ENCODE data around the gene SLMAP. TPM values are rescaled to one million over a fixed set of nuclear protein-coding genes. Genes with fewer than 3 reads are reported as not detected.
A peak's percentile ranks its signal among the peaks of the same experiment; 100 is the strongest.

SLMAP gene
- total and polyA plus RNA-seq, 2 of the 13 experiments (the other 11 are each of a cell fraction or from before 2014, with no cell fraction given) = 24.0 to 48.3 TPM

DNA sequence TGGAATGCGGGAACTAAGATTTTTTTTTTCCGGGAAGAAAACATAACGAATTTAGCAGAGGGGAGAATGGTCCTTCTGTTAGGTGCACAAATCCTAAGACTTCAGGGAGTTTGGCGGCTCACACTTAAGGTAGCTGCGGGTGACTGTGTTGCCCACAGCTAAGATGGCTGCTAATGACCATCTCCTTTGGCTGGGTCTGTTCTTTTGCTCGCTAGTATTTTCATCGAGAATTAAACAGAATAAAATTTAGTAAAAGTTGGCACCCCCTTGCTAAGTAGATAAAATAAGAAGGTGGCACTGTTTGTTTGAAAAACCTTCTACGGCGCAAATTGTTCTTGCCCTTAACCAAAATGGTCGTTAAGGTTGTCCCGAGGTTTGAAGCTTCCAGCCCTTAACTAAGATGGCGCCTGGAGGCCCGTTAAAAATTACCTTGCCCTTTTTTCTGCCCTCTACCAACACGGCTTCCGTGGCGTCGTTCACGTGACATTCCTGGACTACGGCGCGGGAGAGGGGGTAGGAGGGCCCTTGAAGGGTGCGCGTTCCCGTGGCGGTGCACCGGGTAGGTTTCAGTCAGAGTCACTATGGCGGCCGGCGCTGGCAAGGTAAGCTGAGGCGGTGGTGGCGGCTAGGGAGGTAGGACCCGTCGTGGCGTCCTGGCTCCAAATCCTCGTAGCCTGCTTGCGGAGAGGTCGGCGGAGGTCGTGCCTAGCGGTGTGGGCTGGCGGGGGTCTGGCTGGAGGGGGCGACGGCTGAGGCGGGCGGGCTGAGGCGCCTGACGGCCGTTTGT lies at the start of gene SLMAP (continued):
- TF ChIP-seq, protein P1, sequence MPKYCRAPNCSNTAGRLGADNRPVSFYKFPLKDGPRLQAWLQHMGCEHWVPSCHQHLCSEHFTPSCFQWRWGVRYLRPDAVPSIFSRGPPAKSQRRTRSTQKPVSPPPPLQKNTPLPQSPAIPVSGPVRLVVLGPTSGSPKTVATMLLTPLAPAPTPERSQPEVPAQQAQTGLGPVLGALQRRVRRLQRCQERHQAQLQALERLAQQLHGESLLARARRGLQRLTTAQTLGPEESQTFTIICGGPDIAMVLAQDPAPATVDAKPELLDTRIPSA (CRISPR knock-in tag; IDR thresholded peaks at IDR 0.05; ENCODE audit: borderline replicate concordance) = no peak
- TF ChIP-seq, protein P2, sequence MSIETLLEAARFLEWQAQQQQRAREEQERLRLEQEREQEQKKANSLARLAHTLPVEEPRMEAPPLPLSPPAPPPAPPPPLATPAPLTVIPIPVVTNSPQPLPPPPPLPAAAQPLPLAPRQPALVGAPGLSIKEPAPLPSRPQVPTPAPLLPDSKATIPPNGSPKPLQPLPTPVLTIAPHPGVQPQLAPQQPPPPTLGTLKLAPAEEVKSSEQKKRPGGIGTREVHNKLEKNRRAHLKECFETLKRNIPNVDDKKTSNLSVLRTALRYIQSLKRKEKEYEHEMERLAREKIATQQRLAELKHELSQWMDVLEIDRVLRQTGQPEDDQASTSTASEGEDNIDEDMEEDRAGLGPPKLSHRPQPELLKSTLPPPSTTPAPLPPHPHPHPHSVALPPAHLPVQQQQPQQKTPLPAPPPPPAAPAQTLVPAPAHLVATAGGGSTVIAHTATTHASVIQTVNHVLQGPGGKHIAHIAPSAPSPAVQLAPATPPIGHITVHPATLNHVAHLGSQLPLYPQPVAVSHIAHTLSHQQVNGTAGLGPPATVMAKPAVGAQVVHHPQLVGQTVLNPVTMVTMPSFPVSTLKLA (IDR thresholded peaks at IDR 0.05) = 0 out of 2 replicates have a peak, but pooled peaks have one; percentile 18
- no peak for TF ChIP-seq JDP2 (CRISPR knock-in tag; IDR thresholded peaks at IDR 0.05; ENCODE audit: borderline replicate concordance)
- TF ChIP-seq CBX1 (IDR thresholded peaks at IDR 0.05; ENCODE audit: low read depth) = no peak
- TF ChIP-seq ZNF598 (CRISPR knock-in tag; IDR thresholded peaks at IDR 0.05; ENCODE audit: borderline replicate concordance) = no peak; the same call in 1 of the 2 replicates
- TF ChIP-seq, protein P3, sequence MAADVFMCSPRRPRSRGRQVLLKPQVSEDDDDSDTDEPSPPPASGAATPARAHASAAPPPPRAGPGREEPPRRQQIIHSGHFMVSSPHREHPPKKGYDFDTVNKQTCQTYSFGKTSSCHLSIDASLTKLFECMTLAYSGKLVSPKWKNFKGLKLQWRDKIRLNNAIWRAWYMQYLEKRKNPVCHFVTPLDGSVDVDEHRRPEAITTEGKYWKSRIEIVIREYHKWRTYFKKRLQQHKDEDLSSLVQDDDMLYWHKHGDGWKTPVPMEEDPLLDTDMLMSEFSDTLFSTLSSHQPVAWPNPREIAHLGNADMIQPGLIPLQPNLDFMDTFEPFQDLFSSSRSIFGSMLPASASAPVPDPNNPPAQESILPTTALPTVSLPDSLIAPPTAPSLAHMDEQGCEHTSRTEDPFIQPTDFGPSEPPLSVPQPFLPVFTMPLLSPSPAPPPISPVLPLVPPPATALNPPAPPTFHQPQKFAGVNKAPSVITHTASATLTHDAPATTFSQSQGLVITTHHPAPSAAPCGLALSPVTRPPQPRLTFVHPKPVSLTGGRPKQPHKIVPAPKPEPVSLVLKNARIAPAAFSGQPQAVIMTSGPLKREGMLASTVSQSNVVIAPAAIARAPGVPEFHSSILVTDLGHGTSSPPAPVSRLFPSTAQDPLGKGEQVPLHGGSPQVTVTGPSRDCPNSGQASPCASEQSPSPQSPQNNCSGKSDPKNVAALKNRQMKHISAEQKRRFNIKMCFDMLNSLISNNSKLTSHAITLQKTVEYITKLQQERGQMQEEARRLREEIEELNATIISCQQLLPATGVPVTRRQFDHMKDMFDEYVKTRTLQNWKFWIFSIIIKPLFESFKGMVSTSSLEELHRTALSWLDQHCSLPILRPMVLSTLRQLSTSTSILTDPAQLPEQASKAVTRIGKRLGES (CRISPR knock-in tag; IDR thresholded peaks at IDR 0.05; ENCODE audit: borderline replicate concordance) = no peak
- TF ChIP-seq ESRRA (CRISPR knock-in tag; IDR thresholded peaks at IDR 0.05; ENCODE audit: low read depth) = no peak; the same call in 1 of the 2 replicates
- TF ChIP-seq ZSCAN30 (CRISPR knock-in tag; IDR thresholded peaks at IDR 0.05) = no peak
- TF ChIP-seq ZNF749 (CRISPR knock-in tag; IDR thresholded peaks at IDR 0.05; ENCODE audit: borderline replicate concordance) = peak; percentile 49; the same call in 1 of the 2 replicates
- TF ChIP-seq, protein P4, sequence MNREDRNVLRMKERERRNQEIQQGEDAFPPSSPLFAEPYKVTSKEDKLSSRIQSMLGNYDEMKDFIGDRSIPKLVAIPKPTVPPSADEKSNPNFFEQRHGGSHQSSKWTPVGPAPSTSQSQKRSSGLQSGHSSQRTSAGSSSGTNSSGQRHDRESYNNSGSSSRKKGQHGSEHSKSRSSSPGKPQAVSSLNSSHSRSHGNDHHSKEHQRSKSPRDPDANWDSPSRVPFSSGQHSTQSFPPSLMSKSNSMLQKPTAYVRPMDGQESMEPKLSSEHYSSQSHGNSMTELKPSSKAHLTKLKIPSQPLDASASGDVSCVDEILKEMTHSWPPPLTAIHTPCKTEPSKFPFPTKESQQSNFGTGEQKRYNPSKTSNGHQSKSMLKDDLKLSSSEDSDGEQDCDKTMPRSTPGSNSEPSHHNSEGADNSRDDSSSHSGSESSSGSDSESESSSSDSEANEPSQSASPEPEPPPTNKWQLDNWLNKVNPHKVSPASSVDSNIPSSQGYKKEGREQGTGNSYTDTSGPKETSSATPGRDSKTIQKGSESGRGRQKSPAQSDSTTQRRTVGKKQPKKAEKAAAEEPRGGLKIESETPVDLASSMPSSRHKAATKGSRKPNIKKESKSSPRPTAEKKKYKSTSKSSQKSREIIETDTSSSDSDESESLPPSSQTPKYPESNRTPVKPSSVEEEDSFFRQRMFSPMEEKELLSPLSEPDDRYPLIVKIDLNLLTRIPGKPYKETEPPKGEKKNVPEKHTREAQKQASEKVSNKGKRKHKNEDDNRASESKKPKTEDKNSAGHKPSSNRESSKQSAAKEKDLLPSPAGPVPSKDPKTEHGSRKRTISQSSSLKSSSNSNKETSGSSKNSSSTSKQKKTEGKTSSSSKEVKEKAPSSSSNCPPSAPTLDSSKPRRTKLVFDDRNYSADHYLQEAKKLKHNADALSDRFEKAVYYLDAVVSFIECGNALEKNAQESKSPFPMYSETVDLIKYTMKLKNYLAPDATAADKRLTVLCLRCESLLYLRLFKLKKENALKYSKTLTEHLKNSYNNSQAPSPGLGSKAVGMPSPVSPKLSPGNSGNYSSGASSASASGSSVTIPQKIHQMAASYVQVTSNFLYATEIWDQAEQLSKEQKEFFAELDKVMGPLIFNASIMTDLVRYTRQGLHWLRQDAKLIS (CRISPR knock-in tag; IDR thresholded peaks at IDR 0.05) = no peak
- no peak for TF ChIP-seq NFIB (CRISPR knock-in tag; IDR thresholded peaks at IDR 0.05; ENCODE audit: borderline replicate concordance)
- TF ChIP-seq, protein P5, sequence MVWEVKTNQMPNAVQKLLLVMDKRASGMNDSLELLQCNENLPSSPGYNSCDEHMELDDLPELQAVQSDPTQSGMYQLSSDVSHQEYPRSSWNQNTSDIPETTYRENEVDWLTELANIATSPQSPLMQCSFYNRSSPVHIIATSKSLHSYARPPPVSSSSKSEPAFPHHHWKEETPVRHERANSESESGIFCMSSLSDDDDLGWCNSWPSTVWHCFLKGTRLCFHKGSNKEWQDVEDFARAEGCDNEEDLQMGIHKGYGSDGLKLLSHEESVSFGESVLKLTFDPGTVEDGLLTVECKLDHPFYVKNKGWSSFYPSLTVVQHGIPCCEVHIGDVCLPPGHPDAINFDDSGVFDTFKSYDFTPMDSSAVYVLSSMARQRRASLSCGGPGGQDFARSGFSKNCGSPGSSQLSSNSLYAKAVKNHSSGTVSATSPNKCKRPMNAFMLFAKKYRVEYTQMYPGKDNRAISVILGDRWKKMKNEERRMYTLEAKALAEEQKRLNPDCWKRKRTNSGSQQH (CRISPR knock-in tag; IDR thresholded peaks at IDR 0.05; ENCODE audit: low read depth) = peak; percentile 69; the same call in 1 of the 2 replicates
- TF ChIP-seq ZNF619 (CRISPR knock-in tag; IDR thresholded peaks at IDR 0.05) = no peak; the same call in 1 of the 2 replicates
- peak; percentile 62; the same call in 1 of the 2 replicates for TF ChIP-seq MYC (CRISPR knock-in tag; IDR thresholded peaks at IDR 0.05; ENCODE audit: borderline replicate concordance)
- no peak for TF ChIP-seq SP1 (IDR thresholded peaks at IDR 0.05)
- peak; percentile 55; the same call in 1 of the 2 replicates for TF ChIP-seq SP1 (CRISPR knock-in tag; IDR thresholded peaks at IDR 0.05)
- no peak for TF ChIP-seq AGO1 (IDR thresholded peaks at IDR 0.05; ENCODE audit: low read depth, low read length, poor library complexity, severe bottlenecking)
- no peak for TF ChIP-seq NCOA5 (CRISPR knock-in tag; IDR thresholded peaks at IDR 0.05)
